ENCODE data around the gene SLC8A1. TPM values are rescaled to one million over a fixed set of nuclear protein-coding genes. Genes with fewer than 3 reads are reported as not detected.

SLC8A1 gene
- total and polyA plus RNA-seq, 9 donors: 1.3 to 19.7 (median 7.7) TPM

DNA sequence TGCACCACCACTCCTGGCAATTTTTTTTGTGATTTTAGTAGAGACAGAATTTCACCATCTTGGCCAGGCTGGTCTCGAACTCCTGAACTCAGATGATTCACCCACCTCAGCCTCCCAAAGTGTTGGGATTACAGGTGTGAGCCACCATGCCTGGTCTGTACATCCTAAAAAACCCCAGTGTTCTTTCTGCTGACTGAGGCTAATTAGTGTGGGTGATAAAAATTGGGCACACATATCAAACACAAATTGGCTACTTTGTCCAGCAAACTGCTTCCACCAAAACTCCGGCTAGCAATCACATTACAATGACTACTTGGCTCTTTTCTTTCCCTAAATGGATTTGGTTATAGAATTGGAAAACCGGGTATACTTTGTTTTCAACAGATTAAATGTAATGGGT, 153.9 kb downstream of the SLC8A1 start:
- 92 to 96% (median 93%) methylated on average over 3 of the region's 3 CpGs for WGBS, 3 donors
- Histone ChIP-seq H3K4me3 (no peak overlapping the region), H3K36me3 (no peaks in the 10 kb centered on the region), H3K9me3 (no peaks in the 10 kb centered on the region), H3K27ac (no peak overlapping the region), H3K27me3 (no peaks in the 10 kb centered on the region), H3K4me1 (ENCODE audit: insufficient read depth) (no peaks in the 10 kb centered on the region)
- TF ChIP-seq POLR2A (IDR thresholded peaks at IDR 0.05) (no peak), EP300 (IDR thresholded peaks at IDR 0.05) (no peak)
- TF ChIP-seq, protein P1, sequence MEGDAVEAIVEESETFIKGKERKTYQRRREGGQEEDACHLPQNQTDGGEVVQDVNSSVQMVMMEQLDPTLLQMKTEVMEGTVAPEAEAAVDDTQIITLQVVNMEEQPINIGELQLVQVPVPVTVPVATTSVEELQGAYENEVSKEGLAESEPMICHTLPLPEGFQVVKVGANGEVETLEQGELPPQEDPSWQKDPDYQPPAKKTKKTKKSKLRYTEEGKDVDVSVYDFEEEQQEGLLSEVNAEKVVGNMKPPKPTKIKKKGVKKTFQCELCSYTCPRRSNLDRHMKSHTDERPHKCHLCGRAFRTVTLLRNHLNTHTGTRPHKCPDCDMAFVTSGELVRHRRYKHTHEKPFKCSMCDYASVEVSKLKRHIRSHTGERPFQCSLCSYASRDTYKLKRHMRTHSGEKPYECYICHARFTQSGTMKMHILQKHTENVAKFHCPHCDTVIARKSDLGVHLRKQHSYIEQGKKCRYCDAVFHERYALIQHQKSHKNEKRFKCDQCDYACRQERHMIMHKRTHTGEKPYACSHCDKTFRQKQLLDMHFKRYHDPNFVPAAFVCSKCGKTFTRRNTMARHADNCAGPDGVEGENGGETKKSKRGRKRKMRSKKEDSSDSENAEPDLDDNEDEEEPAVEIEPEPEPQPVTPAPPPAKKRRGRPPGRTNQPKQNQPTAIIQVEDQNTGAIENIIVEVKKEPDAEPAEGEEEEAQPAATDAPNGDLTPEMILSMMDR (IDR thresholded peaks at IDR 0.05): no peak
- intact Hi-C loops (cut with DNase I): no loop called here
- DNase-seq: no peak

DNA sequence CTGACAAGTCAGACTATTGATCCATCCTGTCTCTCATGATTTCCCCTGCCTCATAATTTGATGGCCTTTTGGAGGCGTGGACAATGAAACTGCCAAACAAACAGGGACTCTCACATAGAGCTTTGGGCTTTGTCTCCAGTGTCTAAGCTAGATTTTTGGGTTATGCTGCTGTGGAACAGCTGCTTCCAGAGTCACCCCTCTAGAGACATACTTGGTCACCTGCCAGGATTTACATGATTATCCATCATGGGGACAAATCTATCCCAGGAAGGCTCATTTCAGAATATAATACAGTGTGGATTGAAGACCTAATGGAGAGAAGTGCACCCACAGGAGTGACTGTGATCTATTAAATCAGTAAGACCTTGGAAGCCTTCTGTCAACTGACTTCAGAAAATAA, 159.6 kb downstream of the SLC8A1 start:
- DNase-seq: no peak
- no peaks in the 10 kb centered on the region for H3K9me3 ChIP-seq
- TF ChIP-seq, protein P1 (IDR thresholded peaks at IDR 0.05): no peak
- no peak for TF ChIP-seq EP300 (IDR thresholded peaks at IDR 0.05)
- no peak for TF ChIP-seq POLR2A (IDR thresholded peaks at IDR 0.05)
- no peaks in the 10 kb centered on the region for H3K4me1 ChIP-seq (ENCODE audit: insufficient read depth)
- no peaks in the 10 kb centered on the region for H3K27me3 ChIP-seq
- H3K36me3 ChIP-seq: no peaks in the 10 kb centered on the region
- WGBS, 3 donors: 92 to 97% (median 94%) methylated on average over 1 of the region's 1 CpG
- H3K4me3 ChIP-seq: no peak overlapping the region
- H3K27ac ChIP-seq: no peak overlapping the region
- intact Hi-C loops (cut with DNase I): no loop called here

DNA sequence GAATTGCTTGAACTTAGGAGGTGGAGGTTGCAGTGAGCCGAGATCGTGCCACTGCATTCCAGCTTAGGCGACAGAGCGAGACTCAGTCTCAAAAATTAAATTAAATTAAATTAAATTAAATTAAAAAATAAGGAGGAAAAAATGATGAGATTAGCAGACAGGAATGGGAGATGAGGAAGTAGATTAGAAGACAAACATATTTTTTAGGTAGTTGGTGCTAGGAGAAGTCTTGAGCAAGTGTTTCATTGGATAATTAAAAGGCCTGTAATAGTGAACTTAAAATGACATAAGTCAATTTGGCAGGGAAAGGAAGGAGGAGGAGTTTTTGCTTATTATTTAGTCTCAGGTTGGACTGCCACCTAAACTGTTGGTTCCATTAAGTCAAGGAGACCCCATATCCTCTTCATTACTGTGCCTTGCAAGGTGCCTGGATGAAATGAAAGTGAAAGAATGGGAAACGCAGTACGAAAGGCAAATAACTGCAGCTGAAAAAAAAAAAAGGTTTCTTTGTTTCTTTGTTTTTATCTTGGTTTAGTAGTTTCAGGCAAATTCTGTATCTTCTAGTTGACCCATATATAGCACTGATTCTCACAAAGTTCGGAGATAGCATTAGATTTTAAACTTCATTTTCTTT, 162.0 kb downstream of the SLC8A1 start:
- H3K4me1 ChIP-seq (ENCODE audit: insufficient read depth): no peaks in the 10 kb centered on the region
- H3K9me3 ChIP-seq: no peaks in the 10 kb centered on the region
- H3K27me3 ChIP-seq: no peaks in the 10 kb centered on the region
- 91 to 95% (median 92%) methylated on average over 7 of the region's 7 CpGs for WGBS, 3 donors
- DNase-seq: no peak
- TF ChIP-seq POLR2A (IDR thresholded peaks at IDR 0.05) (no peak), EP300 (IDR thresholded peaks at IDR 0.05) (no peak)
- TF ChIP-seq, protein P1 (IDR thresholded peaks at IDR 0.05): no peak
- H3K4me3 ChIP-seq: no peak overlapping the region
- H3K36me3 ChIP-seq: no peaks in the 10 kb centered on the region
- intact Hi-C loops (cut with DNase I): no loop called here
- H3K27ac ChIP-seq: no peak overlapping the region

DNA sequence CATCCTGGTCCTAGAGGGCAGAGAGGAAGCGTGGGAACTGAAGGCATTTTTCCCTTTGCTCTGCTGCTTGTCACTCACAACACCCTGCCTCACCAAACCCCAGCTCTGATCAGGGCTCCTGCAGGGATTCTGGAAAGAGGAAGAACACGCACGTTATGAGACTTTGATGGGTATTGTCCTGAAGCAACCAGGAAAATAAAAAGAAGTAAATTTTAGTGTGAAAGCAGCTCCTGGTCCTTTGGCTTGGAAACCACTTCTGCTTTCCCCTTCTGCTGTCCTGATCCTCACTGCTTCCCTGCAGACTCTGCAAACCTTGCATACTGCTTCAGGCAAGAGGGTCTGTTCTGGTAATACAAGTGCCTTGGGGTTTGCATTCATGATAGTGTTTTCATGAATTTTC, 164.1 kb downstream of the SLC8A1 start:
- no peak for DNase-seq
- Histone ChIP-seq H3K27ac (no peak overlapping the region), H3K27me3 (no peaks in the 10 kb centered on the region), H3K4me3 (no peak overlapping the region), H3K4me1 (ENCODE audit: insufficient read depth) (no peaks in the 10 kb centered on the region), H3K9me3 (no peaks in the 10 kb centered on the region), H3K36me3 (no peaks in the 10 kb centered on the region)
- TF ChIP-seq, protein P1 (IDR thresholded peaks at IDR 0.05): no peak
- TF ChIP-seq POLR2A (IDR thresholded peaks at IDR 0.05) (no peak), EP300 (IDR thresholded peaks at IDR 0.05) (no peak)
- WGBS, 3 donors: 77 to 86% (median 81%) methylated on average over 3 of the region's 3 CpGs
- intact Hi-C loops (cut with DNase I): no loop called here
